Stimulated activated CD8-positive, alpha-beta memory T cell treated with anti-CD3 and anti-CD28 coated beads, Interleukin-12 subunit alpha, Interleukin-12 subunit beta, amount 100 ng/mL, for 1 hour (primary cell): ENCODE results near the gene GUK1.

Experiments used
- DNase-seq: peaks from one replicate; pipeline ENCODE4 v3.0.0-alpha.2; 2020; ENCODE audit warnings: low read depth

The GUK1 gene

DNA sequence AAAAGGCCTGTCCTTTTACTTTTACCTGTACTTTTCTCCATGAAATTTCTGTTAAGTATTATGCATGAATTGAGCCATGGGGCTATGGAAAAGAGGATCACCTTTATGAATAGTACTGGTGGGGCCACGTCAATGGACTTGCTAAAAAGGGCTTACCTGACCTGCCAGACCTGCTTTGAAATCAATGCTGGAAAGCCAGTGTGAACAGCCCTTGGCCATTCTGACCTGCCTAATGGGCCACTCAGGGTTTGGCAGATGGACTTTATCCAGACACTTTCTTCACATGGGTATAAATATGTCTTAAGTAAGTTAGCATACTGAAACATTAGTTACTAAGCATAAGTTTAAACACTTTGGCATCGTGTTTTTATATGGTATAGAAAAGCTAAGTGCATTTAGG is 8.3 kb upstream of the GUK1 start:
- no peak for DNase-seq

DNA sequence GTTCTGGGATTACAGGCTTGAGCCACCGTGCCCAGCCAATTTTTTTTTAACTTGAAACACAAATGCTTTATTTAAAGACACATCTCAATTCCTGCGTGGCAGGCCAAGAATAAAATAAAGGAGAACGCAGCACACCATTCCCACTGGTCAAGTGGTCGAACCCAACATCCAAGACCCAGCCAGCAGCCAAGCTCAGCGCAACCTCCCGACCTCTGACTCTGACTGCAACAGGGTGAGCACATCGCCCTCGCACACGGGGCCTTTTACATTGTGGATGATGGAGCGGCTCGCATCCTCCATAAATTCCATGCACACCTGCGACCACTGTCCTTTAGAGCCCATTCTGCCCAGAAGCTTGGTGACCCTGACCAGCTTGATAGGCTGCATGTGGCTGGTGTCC is 5.5 kb upstream of the GUK1 start:
- DNase-seq: no peak

DNA sequence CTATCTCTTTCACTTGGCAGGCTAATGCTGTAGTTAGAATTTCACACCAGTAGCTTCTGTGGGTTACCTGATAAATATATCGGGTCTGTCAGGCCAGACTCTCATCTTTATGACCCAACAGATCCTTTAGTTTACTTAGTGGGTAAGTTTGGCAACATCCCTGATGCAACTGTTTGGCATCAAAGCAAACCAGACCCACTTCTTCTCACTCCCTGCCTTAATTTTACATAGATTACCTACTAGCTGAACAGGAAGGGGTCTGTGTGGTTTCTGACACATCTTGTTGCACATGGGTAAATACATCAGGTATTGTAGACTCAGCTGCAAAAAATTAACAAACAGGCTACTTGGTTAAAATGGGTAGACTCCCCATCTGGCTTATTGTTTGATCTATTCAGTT is 3.2 kb upstream of the GUK1 start:
- no peak for DNase-seq

DNA sequence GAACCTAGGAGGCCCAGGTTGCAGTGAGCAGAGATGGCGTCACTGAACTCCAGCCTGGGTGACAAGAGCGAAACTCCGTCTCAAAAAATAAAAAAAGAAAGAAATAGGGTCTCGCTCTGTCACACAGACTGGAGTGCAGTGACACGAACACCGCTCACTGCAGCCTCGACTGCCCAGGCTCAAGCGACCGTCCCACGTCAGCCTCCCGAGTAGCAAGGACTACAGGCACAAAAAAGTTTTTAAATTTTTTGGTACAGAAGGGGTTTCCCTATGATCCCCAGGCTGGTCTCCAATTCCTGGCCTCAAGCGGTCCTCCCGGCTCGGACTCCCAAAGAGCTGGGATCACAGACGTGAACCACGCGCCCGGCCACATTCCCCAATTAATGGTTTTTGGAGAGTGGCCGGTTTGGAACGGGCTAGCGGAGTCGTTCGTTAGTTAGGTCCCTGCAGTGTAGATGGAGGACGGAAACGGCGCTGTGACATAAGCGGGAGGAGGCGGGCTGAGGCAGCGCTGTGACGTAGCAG is 611 bp upstream of the GUK1 start:
- no peak for DNase-seq

DNA sequence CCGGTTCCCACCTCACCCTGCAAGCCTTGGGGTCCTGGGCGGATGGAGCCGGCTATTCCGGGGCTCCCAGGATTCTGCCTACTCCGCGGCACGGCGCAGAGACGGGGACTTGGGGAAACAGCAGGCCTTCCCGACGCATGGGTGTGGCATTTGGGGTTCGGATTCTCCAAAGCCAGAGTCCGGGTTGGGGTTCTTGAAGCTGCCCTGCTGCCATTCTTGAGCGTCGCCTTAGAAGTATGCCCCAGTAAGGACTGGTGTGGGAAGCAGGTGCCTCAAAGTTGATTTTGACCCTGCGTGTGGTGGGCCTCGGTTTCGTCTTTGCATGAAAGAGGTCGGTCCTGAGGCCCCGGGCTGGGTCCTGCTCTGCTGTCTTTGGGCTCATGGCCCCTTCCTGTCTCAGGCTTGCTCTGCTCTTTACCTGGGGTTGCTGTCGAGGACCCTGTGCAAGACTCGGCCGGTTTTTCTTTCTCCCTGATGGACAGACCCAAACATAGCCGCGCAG is 696 bp downstream of the GUK1 start:
- no peak for DNase-seq

DNA sequence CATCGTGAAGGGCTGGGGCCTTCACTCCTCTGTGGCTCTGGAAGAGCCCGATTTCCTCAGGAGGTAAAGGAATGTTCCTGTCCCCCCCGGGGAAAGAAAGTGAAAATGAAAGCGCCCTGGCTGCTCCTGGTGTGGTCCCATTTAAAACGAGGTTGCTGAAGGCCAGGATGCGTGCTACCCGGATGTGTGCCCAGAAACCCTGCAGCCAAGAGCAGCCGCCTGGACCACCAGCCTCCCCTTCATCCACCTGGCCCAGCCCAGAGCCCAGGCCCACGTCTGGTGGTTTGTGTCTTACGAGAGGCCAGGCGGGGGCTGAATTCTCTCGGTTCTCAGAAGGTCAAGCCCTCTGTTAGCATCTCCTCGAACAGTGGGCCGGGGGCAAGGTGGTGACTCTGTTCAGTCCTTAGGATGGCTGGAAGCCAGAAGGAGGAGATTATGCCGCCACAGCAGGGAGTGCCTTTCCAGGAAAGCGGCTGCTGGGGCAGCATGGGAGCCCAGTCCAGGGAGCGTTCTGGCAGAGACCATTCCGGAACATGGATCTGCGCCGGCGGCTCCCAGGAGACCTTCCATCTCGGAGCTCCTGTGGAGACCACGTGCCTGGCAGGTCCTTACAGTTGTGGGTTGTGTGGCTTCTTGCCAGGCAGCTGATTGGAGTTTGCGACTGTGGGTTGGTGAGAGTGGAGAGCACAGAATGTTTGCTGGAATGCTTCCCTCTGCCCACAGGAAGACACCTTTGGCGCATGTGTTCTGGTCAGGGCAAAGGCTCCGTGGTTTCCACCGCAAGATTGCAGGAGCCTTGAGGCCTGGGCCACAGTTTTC is 1.4 kb downstream of the GUK1 start:
- DNase-seq: no peak

DNA sequence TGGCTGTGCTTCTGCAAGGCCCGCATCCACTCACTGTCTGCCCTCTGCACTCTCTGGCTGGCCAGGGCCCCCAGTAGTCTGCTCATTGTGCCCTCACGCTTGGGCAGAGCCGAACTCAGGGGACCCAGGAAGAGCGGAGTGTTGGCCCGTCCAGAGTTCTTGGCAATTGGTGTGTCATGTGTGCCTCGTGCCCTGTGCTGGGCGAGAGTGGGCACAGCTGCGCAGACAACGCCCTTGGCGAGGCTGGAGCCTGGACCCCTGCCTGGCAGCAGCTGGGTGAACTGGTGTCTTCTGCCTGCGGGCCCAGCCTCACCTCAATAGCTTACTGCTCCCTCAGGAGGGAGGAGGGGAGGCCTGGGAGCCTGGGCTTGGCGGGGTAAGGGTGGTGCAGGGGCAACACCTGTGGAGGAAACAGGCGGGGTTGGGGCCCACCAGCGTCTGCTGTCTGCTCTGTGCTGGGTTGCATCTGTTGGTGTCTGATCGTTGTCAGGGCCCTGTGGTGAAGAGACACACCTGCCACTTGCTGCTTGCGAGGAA is 2.1 kb downstream of the GUK1 start:
- no peak for DNase-seq

DNA sequence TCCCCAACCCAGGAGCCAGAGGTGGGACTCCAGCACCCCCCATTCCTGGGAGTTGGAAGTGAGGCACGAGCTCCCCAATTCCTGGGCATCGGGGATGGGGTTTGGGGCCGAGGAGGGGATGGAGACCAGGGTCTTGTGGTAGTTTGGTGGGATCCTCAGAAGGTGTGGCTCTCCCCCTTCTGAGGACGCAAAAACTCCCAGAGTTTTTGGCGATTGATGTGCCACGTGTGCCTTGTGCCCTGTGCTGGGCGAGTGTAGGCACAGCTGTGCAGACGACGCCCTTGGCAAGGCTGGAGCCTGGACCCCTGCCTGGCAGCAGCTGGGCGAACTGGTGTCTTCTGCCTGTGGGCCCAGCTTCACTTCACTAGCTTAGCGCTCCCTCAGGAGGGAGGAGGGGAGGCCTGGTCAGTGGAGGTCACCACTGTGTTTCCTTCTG is 2.6 kb downstream of the GUK1 start:
- no peak for DNase-seq

DNA sequence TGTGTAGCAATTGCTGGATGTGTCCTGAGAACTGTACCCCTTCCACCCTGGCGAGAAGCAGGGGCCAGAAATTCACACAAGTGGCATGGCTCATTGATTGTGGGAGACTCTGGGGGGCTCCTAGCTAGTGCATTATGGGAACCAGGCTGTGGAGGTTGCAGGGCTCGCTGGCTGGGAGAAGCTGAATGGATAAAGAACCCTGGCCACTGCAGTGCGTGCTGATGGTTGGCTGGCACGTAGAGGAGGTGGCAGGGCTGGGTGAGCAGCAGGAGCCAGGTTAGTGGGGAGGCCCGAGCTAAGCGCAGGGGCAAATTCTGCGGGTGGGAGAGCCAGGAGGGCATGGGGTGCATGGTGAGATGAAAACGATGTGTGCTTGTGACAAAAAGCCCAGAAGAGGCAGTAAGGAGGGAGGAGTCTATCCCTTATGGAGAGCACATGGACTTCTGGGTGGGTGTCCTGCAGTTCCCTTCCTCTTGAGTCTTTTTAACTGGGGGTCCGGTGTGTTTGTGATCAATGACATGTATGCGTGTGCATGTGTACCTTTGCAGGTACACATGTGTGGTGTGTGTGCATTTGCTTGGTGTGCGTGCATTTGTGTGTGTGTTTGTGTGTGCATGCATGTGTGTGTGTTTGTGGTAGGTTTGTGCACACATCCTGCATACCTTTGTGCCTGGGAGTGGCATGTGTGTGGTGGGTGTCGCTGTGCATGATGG is 3.6 kb downstream of the GUK1 start:
- DNase-seq: no peak

DNA sequence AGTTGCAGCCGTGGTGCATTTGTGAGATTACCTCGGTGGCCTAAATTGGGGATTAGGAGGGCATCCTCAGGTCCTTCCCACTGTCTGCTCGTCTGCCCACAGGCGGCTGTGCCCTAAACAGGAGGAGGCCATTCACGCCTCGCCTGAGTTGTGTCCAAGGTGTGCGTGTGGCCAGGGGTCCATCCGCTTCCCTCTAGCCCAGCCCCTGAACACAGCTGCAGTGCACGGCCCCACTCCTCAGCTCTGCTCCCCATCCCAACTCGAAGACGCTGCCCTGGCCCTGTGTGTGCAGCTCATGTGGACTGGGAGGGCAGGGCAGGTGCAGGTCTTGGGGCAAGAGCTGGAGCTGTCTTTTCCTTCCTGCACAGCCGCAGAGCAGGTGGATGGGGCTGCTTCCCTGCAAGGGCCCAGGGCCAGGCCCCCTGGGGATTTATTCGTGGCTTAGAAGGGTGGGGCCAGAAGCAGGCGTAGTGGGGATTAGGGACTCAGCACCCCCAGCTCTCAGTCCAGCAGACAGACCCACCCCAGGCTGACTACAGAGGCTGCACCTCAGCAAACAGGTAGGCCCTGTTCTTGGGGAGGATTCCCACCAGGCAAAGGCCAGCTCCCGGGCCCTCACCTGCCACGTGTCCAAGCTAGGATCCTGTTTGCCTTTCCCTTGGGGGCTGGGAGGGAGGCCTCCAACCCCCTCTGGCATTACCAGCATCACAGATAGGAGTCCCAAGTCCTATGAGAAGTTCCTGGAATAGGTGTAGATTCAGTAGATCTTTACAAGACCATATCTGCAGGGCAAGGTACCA is 4.3 kb downstream of the GUK1 start:
- no peak for DNase-seq

DNA sequence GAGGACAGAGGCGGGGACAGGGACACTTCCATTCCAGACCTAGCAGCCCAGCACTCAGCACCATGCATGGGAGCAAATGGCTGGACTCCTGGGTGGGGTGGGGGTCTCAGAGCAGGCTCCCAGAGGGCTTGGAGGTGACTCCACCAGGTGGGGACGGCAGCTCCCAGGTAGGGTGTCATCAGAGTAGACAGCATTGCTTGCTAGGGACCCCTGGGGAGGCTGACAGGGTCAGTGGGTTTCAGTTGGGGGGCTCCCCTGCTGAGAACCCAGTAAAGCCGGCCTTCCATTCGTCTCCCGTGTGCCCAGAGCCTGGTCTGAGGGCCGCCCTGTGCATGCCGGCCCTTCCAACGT is 4.9 kb downstream of the GUK1 start:
- no peak for DNase-seq

DNA sequence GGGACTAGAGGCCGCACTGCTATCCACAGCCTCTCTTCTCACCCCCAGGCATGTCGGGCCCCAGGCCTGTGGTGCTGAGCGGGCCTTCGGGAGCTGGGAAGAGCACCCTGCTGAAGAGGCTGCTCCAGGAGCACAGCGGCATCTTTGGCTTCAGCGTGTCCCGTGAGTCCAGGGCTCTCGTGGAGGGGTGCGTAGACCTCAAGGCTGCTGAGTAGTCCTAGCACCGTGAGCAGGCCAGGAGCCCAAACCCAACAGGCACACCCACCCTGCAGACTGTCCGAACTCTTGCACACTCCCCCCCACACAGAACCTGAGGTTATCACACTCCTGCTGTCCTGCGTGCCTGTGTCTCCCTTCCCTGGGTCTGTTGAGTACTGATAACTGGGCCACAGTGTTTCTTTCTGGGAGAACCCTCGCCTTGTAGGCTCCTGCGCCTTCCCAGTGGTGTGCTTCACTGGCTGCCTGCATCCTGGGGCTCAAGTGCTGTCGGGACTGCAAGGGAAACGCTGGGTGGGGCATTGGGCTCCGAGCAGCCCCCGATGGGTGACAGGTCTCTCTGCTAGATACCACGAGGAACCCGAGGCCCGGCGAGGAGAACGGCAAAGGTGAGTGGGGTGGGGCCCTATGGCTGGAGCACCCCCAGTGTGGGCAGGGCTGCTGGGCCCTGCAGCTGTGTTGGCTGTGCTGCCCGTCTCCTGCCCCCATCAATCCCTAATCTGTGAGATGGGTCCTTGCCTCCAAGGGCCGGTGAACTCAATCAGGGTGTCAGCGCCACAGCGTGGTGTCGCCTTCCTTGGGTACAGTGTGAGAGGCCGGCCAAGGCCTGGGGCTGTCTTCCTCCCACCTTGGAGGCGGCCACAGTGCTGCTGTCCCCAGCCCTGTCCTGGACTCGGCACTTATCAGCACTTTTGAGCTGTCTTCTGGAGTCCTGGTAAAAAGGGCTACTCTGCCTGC is 5.7 kb downstream of the GUK1 start:
- DNase-seq: no peak

DNA sequence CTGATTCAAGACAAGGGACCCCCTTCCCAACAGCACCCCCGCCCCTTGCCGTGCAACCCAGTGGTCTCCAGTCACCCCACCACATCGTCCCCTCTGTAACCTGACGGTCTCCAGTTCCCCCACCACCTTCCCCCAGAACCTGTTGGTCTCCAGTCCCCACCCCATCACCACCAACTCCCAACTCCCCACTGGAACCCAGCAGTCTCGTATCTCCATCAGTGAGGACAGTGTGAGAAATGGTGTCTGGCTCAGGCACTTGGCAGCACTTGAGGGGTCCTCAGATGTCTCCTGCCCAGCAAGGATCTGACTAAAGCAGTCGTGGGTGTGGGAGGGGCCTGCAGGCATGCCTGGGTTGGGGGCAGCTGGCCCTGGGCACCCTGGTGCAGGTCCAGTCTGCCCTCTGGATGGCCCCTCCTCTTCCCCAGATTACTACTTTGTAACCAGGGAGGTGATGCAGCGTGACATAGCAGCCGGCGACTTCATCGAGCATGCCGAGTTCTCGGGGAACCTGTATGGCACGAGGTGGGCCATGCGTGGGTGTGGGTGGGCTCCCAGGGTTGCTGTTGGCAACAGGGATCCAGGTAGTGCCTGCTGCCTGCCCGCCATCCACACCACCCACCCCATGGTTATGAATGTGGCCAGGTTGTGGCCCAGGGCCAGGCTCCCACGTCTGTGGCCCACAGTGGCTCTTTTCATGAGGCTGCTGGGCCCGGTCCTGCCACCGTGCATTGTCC is 6.5 kb downstream of the GUK1 start:
- no peak for DNase-seq

DNA sequence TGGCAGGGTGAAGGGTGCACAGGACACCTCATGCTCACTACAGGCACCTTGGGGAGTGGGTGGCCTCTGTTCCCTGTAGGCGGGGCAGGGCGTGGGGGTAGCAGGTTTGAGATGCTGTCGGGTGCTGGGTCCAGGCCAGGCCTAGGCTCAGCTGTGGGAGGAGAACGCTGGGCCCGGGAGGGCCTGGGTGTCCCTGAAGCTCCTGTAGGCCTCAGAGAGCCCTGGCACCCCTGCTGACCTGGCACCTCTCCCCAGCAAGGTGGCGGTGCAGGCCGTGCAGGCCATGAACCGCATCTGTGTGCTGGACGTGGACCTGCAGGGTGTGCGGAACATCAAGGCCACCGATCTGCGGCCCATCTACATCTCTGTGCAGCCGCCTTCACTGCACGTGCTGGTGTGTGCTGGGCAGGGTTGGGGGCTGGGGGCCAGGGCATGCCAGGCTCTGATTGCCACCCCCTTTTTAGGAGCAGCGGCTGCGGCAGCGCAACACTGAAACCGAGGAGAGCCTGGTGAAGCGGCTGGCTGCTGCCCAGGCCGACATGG is 7.1 kb downstream of the GUK1 start:
- no peak for DNase-seq

DNA sequence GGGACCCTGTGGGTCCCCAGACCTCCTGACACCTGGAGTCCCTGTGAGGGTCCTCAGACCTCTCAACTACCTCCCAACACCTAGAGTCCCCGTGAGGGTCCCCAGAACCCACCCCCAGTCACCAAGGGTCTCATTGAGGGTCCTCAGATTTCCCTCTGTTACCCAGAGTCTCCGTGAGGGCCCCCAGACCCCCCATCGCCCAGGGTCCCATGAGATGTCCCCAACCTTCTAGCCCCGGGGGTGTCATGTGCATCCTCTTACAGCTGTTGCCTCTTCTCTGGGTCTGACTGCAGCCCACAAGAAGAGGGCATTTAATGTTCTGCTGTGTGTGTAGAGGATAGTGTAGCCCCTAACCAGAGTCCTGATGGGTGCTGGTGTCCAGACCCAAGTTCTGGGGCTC is 7.7 kb downstream of the GUK1 start:
- no peak for DNase-seq

DNA sequence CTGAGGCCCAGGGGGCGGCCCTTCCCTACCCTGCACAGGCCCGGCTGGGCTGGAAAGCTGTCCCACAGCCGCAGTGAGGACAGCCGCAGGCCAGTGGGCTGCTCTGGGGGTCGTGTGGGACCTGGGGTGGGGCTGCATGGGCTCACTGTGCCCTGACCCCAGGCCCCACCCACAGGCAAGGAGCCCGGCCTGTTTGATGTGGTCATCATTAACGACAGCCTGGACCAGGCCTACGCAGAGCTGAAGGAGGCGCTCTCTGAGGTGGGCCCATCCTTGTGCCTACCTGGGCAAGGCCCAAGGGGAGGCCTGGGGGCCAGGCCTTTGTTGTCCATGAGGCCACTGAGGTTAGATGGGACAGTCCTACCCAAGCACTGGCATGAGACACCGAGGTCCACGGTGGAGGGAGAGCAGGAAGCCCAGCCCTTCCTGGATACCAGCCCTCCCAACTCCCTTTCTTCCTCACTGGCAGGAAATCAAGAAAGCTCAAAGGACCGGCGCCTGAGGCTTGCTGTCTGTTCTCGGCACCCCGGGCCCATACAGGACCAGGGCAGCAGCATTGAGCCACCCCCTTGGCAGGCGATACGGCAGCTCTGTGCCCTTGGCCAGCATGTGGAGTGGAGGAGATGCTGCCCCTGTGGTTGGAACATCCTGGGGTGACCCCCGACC is 8.2 kb downstream of the GUK1 start:
- DNase-seq: no peak

DNA sequence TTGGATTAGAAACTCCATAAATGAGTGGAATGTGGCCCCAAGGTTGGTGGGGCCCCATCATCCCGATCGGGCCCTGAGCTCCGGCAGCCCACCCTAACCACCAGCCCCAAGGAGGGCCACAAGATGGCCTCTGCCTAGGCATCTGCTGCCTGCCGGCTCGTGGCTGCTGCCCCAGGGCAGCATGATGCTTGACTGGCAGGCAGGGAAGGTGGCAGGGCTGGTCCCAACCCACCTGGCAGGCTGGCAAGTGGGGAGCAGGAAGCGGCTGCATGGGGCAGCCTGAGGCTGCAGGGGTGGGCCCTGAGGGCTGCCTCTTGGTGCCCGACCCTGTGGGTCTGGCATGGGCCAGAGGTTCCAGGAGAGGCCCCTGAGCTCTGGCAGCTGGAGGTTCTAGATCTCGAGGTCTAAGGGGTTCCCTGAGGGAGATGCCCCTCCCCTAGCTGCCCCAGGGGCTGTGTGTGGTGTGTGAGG is 8.9 kb downstream of the GUK1 start:
- DNase-seq: no peak

DNA sequence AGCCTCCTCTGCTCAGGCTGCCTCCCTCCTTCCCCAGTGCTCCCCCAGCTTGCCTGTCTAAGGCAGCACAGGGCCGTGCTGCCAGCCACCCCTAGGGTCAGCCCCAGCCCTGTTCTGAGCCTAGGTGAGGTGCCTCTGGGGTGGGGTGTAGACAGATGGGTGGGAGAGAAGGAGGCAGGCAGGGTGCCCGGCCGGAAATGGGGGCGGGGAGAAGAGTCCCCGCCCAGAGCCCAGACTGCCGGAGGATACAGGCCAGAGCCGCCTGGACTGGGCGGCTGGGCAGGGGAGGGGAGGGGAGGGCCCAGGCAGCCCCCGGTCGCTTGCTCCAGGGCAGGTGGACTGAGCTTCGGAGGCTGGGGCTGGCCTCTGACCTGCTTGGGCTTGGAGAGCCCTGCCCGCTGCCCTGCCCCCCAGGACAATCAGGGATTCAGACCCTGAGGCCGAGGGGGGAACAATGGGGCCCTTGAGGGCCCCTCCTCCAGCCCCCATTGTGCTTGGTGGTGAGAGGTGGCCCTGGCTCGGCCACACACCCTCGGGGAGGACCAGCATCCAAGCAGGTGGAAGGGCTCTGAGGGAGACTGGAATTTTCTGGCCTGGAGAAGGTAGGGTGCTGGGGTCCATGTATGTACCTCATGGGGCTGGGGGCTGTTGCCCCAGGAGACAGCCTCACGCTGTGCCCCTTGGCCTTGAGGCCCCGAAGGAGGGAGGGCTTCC is 9.5 kb downstream of the GUK1 start, which contains the start of gene GJC2:
Gene GJC2 (plus strand): TSS at position 525 of the 714 bp plus-strand sequence. CDS start 7,829 bp downstream, outside the sequence.
- DNase-seq: no peak

DNA sequence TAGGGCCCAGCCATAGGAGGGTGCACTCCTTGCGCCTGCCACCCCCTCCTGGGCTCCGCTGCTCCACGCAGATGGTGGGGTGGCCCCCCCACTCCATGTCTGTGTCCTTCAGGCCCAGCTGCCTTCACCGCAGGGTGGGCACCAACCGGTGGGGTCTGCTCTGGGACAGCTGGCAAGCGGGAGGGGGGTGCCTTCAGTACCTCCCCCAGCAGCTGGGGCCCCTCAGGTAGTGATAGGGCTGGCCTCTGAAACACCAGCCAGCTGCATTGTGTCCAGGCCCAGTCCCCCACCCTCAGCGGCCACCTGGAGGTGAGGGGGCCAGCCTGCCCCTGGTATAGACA is 10.0 kb downstream of the GUK1 start:
- no peak for DNase-seq
